HCT116 (cell line): Measurements from ENCODE around the gene UNK. TPM values are rescaled to one million over a fixed set of nuclear protein-coding genes. Genes with fewer than 3 reads are reported as not detected.

ENCODE experiments used
- ATAC-seq: fragments of 200-7000 bp; cut with Tn5 transposase; 2 replicates; pipeline ENCODE4 v1.9.1; 2020; ENCODE audit warnings: mild to moderate bottlenecking, moderate library complexity
- BruUV-seq: library from RNA; stranded (reverse); fragments of 400-500 nt; replicated peaks from 2 replicates; lab custom pipeline; 2021; lab: Mats Ljungman, UMichigan
- CTCF ChIA-PET: fragments of 300-600 bp; sonication (Branson Sonifier 250); formaldehyde crosslinking; loops from one replicate; lab custom pipeline; 2021; ENCODE audit warnings: antibody characterized with exemption; lab: Charles Lee
- POLR2A ChIA-PET: fragments of 300-600, 350-600 bp; sonication (Branson Sonifier 250); formaldehyde crosslinking; loops from one replicate; lab custom pipeline; 2021; ENCODE audit warnings: antibody characterized with exemption; lab: Charles Lee
- RAD21 ChIA-PET, 2 experiments: fragments of 300-600 bp; sonication (Branson Sonifier 250); formaldehyde crosslinking; loops; one replicate each; lab custom pipeline; 2023; ENCODE audit warnings: low total read pairs in 2 of 2; ENCODE audit not compliant: uncharacterized antibody in 2 of 2, unreplicated experiment in 2 of 2, low non-redundant PET in 1 of 2; lab: Charles Lee
- DNase-seq: peaks from one replicate; pipeline ENCODE4 v3.0.0-alpha.2; 2010; ENCODE audit warnings: low read depth, low spot score
- H2AFZ ChIP-seq: fragments of 200-600 bp; shearing (Covaris generic), sonication (generic); 2 replicates; pipeline ENCODE4 v1.6.1; 2017; ENCODE audit warnings: low read depth, mixed run types, mixed read lengths, antibody characterized with exemption, low read length; ENCODE audit not compliant: poor library complexity, severe bottlenecking
- H3K27ac ChIP-seq: 2 replicates; pipeline ENCODE4 v1.5.1; 2012; ENCODE audit warnings: low read depth, low read length
- H3K27me3 ChIP-seq: fragments of 200-600 bp; sonication (generic); 2 replicates; pipeline ENCODE4 v1.6.1; 2016; ENCODE audit warnings: mixed run types, low read length, mixed read lengths; ENCODE audit not compliant: insufficient read depth
- H3K36me3 ChIP-seq, 2 experiments: fragments of 200-500 bp in 1 of 2; fragments of 200-600 bp in 1 of 2; sonication (Bioruptor generic) in 1 of 2; sonication (generic) in 1 of 2; 2 replicates each; pipeline versions ENCODE4 v1.5.1 to v1.6.1; 2014 to 2016; ENCODE audit warnings: low read length in 2 of 2, inconsistent platforms in 1 of 2, mixed read lengths in 1 of 2, mixed run types in 1 of 2; ENCODE audit not compliant: insufficient read depth in 2 of 2, control insufficient read depth in 1 of 2
- H3K4me1 ChIP-seq, 2 experiments: fragments of 200-600 bp in 1 of 2; sonication (generic) in 1 of 2; 2 replicates each; pipeline versions ENCODE4 v1.5.1 to v1.6.1; 2012 to 2017; ENCODE audit warnings: low read length in 2 of 2, inconsistent platforms in 1 of 2, mild to moderate bottlenecking in 1 of 2, mixed read lengths in 1 of 2, mixed run types in 1 of 2, moderate library complexity in 1 of 2; ENCODE audit not compliant: insufficient read depth in 2 of 2, control insufficient read depth in 1 of 2
- H3K4me2 ChIP-seq: fragments of 200-600 bp; sonication (generic); 2 replicates; pipeline ENCODE4 v1.6.1; 2017; ENCODE audit warnings: mixed run types, low read length, mixed read lengths
- H3K4me3 ChIP-seq, 2 experiments: fragments of 200-600 bp in 1 of 2; sonication (generic) in 1 of 2; replicated peaks in 1 of 2; 2 replicates each; pipeline ENCODE4 v1.5.1; 2011 to 2016; ENCODE audit warnings: low read length in 2 of 2, control low read depth in 1 of 2, low read depth in 1 of 2, mild to moderate bottlenecking in 1 of 2, mixed read lengths in 1 of 2, mixed run types in 1 of 2
- H3K79me2 ChIP-seq: fragments of 200-600 bp; sonication (generic); 2 replicates; pipeline ENCODE4 v1.6.1; 2017; ENCODE audit warnings: mild to moderate bottlenecking, mixed run types, low read length, moderate library complexity, mixed read lengths; ENCODE audit not compliant: insufficient read depth
- H3K9ac ChIP-seq: fragments of 200-600 bp; sonication (generic); 2 replicates; pipeline ENCODE4 v1.6.1; 2016; ENCODE audit warnings: low read length, mixed read lengths
- H3K9me2 ChIP-seq: fragments of 200-600 bp; sonication (generic), shearing (Covaris generic); 2 replicates; pipeline ENCODE4 v1.6.1; 2017; ENCODE audit warnings: mixed run types, mild to moderate bottlenecking, moderate library complexity; ENCODE audit not compliant: insufficient read depth
- H3K9me3 ChIP-seq, 2 experiments: fragments of 200-500 bp in 1 of 2; fragments of 200-600 bp in 1 of 2; sonication (Bioruptor generic) in 1 of 2; sonication (generic) in 1 of 2; 2 replicates each; pipeline ENCODE4 v1.6.1; 2014 to 2017; ENCODE audit warnings: low read length in 2 of 2, mixed read lengths in 2 of 2, inconsistent platforms in 1 of 2, low read depth in 1 of 2, mild to moderate bottlenecking in 1 of 2, mixed run types in 1 of 2, moderate library complexity in 1 of 2; ENCODE audit not compliant: control insufficient read depth in 1 of 2, insufficient read depth in 1 of 2
- H4K20me1 ChIP-seq: fragments of 200-600 bp; sonication (generic), shearing (Covaris generic); 2 replicates; pipeline ENCODE4 v1.6.1; 2017; ENCODE audit warnings: mixed run types, mild to moderate bottlenecking, moderate library complexity; ENCODE audit not compliant: insufficient read depth
- CEBPB ChIP-seq: IDR thresholded peaks from 2 replicates; pipeline ENCODE4 v1.6.1; 2012; ENCODE audit warnings: low read depth
- TCF7L2 ChIP-seq: IDR thresholded peaks from 2 replicates; pipeline ENCODE4 v1.7.0; 2011; ENCODE audit warnings: borderline replicate concordance, inconsistent platforms; ENCODE audit not compliant: insufficient read depth, insufficient read length; ENCODE audit errors: extremely low read depth
- YY1 ChIP-seq: IDR thresholded peaks from 2 replicates; pipeline ENCODE4 v1.6.1; 2011; ENCODE audit warnings: low read length, low read depth, moderate library complexity, mild to moderate bottlenecking; ENCODE audit not compliant: insufficient replicate concordance; ENCODE audit errors: extremely low read depth
- intact Hi-C: fragments of 100-400 bp; cut with micrococcal nuclease; formaldehyde crosslinking; loops from 2 replicates; pipeline ENCODE4 v1.10.0; 2022
- total RNA-seq: library from RNA; stranded (reverse); gene quantifications from one replicate; pipeline ENCODE4 v1.2.1, GENCODE V29; 2021; ENCODE audit not compliant: unreplicated experiment
- TF ChIP-seq, protein P1 (sequence below), 3 experiments: fragments of 200-600 bp in 1 of 3; sonication (generic) in 1 of 3; IDR thresholded peaks in 2 of 3; conservative IDR thresholded peaks in 1 of 3; 2 replicates each; pipeline ENCODE4 v1.5.1; 2012 to 2017; ENCODE audit warnings: low read depth in 2 of 3, low read length in 2 of 3, antibody characterized with exemption in 1 of 3, borderline replicate concordance in 1 of 3, control low read depth in 1 of 3, mild to moderate bottlenecking in 1 of 3, mixed read lengths in 1 of 3, mixed run types in 1 of 3, moderate library complexity in 1 of 3; ENCODE audit not compliant: insufficient read depth in 1 of 3

Gene UNK
- total RNA-seq, 1 experiment from 2014 or later = 40.6 TPM

DNA sequence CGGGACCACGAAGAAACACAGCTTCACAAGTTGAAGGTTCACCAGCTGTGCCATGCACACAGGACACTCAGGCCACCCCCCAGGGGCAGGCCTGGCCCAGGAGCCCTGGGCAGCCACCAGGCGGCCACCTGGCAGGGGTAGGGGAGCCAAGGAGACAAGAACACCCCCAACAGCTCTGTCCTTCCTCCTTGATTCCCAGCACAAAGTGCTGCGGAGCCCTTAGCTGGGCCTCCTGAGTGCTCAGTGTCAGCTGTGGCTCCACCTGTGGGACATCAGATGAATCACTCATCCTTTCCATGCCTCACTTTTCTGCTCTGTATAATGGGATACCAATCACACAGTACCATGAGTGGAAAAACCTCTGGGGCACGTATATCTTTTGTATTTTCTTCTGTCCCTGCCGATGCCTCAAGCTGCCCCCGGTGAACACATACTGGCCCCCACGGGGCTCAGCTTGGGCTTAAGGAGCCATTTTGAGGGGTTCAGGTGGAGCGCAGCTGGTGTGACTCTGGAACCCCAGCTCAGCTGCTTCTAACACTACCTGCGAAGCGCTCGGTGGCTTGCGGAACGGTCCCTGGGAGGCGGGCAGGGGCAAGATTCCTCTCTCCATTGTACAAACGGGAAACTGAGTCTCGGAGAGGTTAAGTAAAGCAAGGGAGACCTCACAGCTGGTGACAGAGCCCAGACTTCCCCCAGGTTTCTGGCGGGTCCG, 31.6 kb upstream of the UNK start:
- no peaks in the 10 kb centered on the region for H4K20me1 ChIP-seq
- TF ChIP-seq TCF7L2 (no peak), CEBPB (no peak), YY1 (no peak)
- TF ChIP-seq, protein P1, sequence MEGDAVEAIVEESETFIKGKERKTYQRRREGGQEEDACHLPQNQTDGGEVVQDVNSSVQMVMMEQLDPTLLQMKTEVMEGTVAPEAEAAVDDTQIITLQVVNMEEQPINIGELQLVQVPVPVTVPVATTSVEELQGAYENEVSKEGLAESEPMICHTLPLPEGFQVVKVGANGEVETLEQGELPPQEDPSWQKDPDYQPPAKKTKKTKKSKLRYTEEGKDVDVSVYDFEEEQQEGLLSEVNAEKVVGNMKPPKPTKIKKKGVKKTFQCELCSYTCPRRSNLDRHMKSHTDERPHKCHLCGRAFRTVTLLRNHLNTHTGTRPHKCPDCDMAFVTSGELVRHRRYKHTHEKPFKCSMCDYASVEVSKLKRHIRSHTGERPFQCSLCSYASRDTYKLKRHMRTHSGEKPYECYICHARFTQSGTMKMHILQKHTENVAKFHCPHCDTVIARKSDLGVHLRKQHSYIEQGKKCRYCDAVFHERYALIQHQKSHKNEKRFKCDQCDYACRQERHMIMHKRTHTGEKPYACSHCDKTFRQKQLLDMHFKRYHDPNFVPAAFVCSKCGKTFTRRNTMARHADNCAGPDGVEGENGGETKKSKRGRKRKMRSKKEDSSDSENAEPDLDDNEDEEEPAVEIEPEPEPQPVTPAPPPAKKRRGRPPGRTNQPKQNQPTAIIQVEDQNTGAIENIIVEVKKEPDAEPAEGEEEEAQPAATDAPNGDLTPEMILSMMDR (IDR thresholded peaks at IDR 0.05 in 2 of 3, conservative IDR thresholded peaks at IDR 0.05 in 1 of 3; ENCODE audit: borderline replicate concordance in 1 of 3, insufficient read depth in 1 of 3, low read depth in 2 of 3, low read length in 2 of 3) = peak in 2 of 3 experiments; percentile 10 to 17; a peak in 1 of 6 replicates
- TF ChIP-seq, all 23 proteins: peak for 1
- intact Hi-C loops = loop anchor here (10.0 kb wide), 1 partner anchor 328 kb away; no protein-coding TSS in a partner anchor
- CTCF ChIA-PET = interaction anchor here (1.0 to 1.8 kb wide), 3 partner anchors 9 to 73 kb away, joined by 3 to 4 read pairs (median 3); no protein-coding TSS in a partner anchor
- no peak for DNase-seq
- no peaks in the 10 kb centered on the region; the same call in 1 of the 2 replicates for H3K79me2 ChIP-seq
- no peaks in the 10 kb centered on the region for H3K9me2 ChIP-seq
- H3K27me3 ChIP-seq = no peaks in the 10 kb centered on the region
- H3K36me3 ChIP-seq = peaks cover 37 to 88% of the 10 kb centered on the region in 2 experiments
- POLR2A ChIA-PET = interaction anchor here (1.0 kb wide), 1 partner anchor 27 kb away, joined by 3 read pairs; no protein-coding TSS in a partner anchor
- RAD21 ChIA-PET = no interaction called here
- H3K4me1 ChIP-seq = no peaks in the 10 kb centered on the region
- no peak overlapping the region for H3K27ac ChIP-seq
- ATAC-seq = no peak
- H2AFZ ChIP-seq = no peak overlapping the region
- BruUV-seq = no TSS peak
- H3K4me3 ChIP-seq = no peak overlapping the region
- H3K9ac ChIP-seq = no peak overlapping the region
- no peaks in the 10 kb centered on the region for H3K9me3 ChIP-seq
- no peak overlapping the region for H3K4me2 ChIP-seq
